IPS DF 4.7 (cell line): ENCODE data around the gene KRTAP5-8.
"Not testable (repeated sequence)": the region's sequence is repeated elsewhere in the genome, so short reads cannot be mapped to it uniquely, and the experiment has no call there.

ENCODE experiments used
- DNase-seq: peaks from one replicate; pipeline ENCODE4 v3.0.0-alpha.2; 2013; ENCODE audit warnings: low spot score; ENCODE audit errors: extremely low read depth

The KRTAP5-8 gene

GRCh38 chr11:71505781-71506180, 32.0 kb upstream of the KRTAP5-8 start:
- DNase-seq: no peak

GRCh38 chr11:71507102-71507501, 30.7 kb upstream of the KRTAP5-8 start:
- no peak for DNase-seq

GRCh38 chr11:71518506-71519471, 19.0 kb upstream of the KRTAP5-8 start:
- no peak for DNase-seq

- DNase-seq: no peak
Observed at GRCh38 chr11:71519546-71519945, 18.3 kb upstream of the KRTAP5-8 start.

- no peak for DNase-seq
Observed at GRCh38 chr11:71525188-71525937, 12.5 kb upstream of the KRTAP5-8 start.

GRCh38 chr11:71525938-71526495, 11.8 kb upstream of the KRTAP5-8 start:
- no peak for DNase-seq

GRCh38 chr11:71526796-71527575, 10.8 kb upstream of the KRTAP5-8 start, which contains the start of gene KRTAP5-7:
KRTAP5-7 (plus strand) TSS chr11:71527267; CDS start chr11:71527301, 34 bp downstream.
- not testable (repeated sequence) for DNase-seq

- no peak for DNase-seq
Observed at GRCh38 chr11:71527576-71528210, 10.1 kb upstream of the KRTAP5-8 start.

GRCh38 chr11:71530602-71531001, 7.2 kb upstream of the KRTAP5-8 start:
- no peak for DNase-seq

GRCh38 chr11:71532036-71532610, 5.7 kb upstream of the KRTAP5-8 start:
- no peak for DNase-seq

- DNase-seq: not testable (repeated sequence)
Observed at GRCh38 chr11:71534711-71535608, 2.9 kb upstream of the KRTAP5-8 start.

GRCh38 chr11:71535825-71536224, 2.0 kb upstream of the KRTAP5-8 start:
- DNase-seq: no peak

GRCh38 chr11:71537537-71537936, 288 bp upstream of the KRTAP5-8 start:
- DNase-seq: no peak

GRCh38 chr11:71538666-71538990, 803 bp downstream of the KRTAP5-8 start:
- DNase-seq: no peak

GRCh38 chr11:71539017-71539416, 1.2 kb downstream of the KRTAP5-8 start:
- DNase-seq: no peak

GRCh38 chr11:71539971-71540370, 2.1 kb downstream of the KRTAP5-8 start:
- not testable (repeated sequence) for DNase-seq

- not testable (repeated sequence) for DNase-seq
Observed at GRCh38 chr11:71540521-71541304, 2.9 kb downstream of the KRTAP5-8 start.

- no peak for DNase-seq
Observed at GRCh38 chr11:71542382-71542781, 4.6 kb downstream of the KRTAP5-8 start.
